GM19397 (cell line): ENCODE measurements around the gene KLF4.

Experiments
- ATAC-seq: cut with Tn5 transposase; IDR thresholded peaks from one replicate; pipeline ENCODE4 v1.9.1; 2021; ENCODE audit warnings: mild to moderate bottlenecking, moderate library complexity; ENCODE audit not compliant: unreplicated experiment

The KLF4 gene

DNA sequence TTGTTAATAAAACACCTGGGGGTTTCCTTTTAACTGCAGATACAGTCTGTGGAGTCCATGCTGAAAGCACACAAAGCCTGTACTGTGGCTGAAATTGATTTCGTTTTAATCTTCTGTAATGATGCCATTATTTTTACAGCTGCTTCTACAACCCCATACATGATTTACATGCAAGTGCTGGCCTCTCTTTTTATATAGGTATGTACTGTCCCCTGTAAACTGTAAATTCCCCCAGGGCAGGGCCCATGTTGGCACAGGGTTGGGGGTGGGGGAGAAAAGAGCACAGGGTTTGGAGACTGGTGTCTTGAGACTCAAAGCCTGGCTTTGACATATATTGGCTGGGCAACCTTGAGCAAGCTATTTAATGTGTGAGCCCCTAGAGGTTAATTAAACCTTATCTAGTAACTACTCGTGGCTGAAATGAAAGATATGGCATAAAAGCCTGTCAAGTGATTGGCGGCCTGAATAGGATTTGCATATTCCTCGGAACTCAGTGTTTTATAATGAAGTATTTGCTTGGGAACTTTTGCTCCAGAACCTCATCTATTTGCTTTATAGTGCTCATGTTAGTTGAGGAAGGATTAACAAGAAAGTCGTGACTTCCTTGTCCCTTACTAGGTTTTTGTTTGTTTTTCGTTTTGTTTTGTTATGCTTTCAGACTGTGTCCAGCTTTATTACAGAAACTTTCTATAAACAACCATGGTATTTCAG is 34.0 kb downstream of the KLF4 start:
- no peak for ATAC-seq

DNA sequence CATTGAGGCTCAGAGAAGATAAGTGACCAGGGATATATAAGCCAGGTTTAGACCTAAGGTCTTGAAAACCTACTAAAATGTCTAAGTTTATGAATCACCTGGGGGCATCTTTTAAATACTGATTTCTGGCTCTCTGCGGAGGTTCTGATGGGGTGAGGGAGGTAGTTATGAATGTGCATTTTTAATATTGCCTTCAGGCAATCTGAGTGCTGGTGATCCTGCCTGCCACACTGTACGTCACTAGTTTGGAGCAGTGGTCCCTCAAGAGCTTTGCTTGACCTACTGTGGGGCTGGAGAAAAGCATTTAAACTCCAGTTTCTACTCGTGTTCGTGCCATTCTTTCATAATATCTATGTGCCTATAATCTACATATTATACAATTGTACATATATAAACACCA is 36.1 kb downstream of the KLF4 start:
- no peak for ATAC-seq

DNA sequence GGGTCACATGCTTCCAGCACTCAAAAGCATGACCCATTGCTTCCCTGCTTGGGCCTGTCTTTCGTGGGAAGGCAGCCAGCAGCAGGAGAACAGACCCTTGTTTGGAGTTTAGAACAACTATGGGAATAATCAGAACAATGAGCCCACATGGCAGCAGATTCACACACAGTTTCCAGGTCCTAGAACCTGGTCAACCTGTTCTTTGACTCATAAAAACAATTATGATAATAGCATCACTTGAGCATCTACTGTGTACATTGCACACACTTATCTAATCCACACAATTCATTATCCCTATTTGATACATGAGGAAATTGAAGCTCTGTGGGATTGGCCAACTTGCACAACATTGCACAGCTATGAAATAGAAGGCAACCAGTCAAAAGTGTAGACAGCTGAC is 41.7 kb downstream of the KLF4 start:
- no peak for ATAC-seq

DNA sequence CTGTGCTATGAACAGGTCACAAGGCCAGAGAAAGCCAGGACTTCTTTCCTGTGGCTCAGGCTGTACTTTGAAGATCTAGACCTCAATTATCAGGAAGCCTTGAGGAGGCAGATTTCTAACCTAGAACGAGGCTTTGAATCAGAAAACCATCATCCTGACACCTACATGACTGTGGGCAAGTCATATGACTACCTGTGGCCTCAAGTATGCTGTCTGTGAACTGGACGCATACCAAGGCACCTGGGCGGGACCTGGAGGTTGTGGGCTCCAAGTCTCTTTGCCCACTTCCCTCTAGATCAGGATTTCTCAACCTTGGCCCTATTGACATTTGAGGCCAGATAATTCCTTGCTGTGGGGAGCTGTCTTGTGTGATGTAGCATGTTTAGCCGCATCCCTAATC is 42.5 kb downstream of the KLF4 start:
- ATAC-seq: no peak

DNA sequence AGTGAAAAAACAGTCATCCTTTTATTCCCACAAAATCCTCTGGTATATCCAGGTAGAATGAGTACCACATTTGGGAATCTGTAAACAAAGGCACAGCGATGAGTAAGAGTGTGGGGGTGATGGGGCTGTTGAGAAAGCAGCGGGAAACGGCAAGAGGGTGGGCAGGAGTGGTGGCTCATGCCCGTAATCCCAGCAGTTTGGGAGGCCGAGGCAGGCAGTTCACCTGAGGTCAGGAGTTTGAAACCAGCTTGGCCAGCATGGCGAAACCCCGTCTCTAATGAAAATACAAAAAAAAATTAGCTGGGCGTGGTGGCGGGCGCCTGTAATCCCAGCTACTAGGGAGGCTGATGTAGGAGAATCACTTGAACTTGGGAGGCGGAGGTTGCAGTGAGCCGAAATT is 43.1 kb downstream of the KLF4 start:
- no peak for ATAC-seq

DNA sequence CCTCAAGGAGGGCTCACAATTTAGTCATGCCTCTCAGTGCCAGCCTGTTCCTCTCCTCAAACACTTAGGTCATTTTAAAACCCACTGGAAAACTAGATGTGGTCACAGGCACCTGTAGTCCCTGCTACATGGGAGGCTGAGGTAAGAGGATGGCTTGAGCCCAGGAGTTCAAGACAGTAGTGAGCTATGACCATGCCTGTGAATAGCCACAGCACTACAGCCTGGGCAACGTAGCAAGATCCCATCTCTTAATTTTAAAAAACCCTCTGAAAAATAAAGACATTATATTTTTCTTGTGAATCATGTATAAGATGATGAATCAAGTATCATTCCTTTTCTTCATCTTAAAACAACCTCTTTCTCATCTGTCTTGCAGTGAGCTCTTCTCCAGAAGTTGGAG is 45.8 kb downstream of the KLF4 start:
- ATAC-seq: no peak

DNA sequence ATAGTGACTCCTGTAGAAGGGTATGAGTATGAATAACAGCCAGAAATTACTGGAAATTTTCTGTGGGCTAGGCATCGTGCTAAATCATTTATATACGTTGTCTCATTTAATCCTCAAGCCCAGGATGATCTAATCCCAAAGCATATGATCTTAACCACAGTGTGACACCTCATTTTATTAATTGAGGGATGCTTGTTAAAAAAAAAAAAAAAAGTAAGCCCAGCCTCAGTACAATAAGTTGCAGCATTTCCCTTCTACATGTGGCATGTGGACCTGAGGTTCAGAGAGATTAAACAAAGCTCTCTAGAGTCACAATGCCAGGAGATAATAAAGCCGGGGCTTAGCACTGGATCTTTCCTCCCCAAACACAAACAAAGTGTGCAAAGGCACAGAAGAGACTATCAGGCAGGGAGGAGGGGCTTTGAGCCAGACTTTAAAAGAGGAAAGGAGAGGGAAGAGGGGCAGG is 49.5 kb downstream of the KLF4 start:
- ATAC-seq: no peak

DNA sequence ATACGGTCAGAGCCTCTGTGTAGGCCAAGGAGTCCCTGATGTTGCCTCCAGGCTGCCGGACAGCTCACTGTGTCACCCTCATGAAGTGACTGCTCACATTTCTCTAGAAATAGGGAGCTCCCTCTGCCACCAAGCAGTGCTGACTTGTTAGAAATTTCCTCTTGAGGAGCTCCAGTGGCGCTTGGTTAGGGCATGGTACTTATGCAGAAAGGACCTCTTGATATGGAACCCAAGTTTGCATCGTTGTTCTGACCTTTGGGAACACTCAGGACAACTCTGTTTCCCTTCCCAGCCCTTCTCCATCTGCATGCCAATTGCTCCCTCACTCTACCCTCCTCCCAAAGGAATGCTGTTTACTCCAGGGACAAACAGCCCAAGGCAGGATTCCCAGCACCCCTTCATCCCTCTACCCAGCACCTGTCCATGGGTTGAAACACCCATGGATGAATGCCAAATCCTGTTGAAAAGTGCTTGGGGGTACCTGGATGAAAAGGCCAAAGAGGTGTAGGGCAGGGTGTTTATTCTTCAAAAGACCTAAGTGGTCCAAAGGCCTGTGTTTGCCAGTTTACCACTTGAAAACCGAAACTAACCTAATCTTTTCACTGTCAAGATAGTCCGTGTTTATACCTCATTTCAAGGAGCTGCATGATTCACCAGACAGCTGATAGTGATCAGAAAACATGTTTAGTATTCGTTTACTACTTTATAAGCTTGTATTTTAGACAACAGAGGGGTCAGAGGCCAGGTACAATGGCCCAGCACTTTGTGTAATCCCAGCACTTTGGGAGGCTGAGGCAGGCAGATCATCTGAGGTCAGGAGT is 51.1 kb downstream of the KLF4 start:
- no peak for ATAC-seq

DNA sequence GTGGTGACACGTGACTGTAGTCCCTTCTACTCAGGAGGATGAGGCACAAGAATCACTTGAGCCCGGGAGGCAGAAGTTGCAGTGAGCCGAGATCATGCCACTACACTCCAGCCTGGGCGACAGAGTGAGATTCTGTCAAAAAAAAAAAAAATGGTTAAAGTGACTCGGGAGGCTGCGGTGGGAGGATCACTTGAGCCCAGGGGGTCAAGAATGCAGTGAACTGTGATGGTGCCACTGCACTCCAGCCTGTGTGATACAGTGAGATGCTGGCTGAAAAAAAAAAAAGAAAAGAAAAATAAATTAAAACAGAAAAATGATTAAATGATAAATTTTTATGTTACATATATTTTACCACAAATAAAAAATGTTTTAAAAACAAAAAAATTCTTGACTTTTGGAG is 51.9 kb downstream of the KLF4 start:
- ATAC-seq: no peak

DNA sequence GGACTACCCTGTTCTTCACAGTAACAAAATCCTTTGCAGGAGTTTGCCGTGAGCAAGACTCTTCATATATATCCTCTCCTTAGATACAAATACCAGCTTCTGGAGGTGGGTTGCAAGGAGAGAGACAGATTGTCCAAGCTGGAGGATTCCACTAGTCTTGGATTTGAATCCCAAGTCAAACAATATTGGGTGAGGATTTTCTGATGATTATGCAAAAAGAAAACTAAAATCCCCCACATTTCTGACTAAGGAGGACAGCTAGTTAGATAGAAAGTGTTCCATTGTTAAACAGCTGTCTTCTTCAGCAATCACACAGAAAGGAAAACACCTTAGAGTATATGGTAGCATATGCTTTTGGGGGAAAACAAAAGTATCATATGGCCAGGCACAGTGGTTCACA is 54.2 kb downstream of the KLF4 start:
- ATAC-seq: no peak
